ENCODE data around the gene FRMD8. TPM values are rescaled to one million over a fixed set of nuclear protein-coding genes. Genes with fewer than 3 reads are reported as not detected.
A peak's percentile ranks its signal among the peaks of the same experiment; 100 is the strongest.

The FRMD8 gene
- polyA plus RNA-seq, 3 donors, result 33.7 to 41.2 (median 35.4) TPM

GRCh38 chr11:65414776-65415498, 28.5 kb downstream of the FRMD8 start:
- Histone ChIP-seq H3K27ac (ENCODE audit: low read depth in 1 of 2, low read length in 2 of 2) (no peak overlapping the region), H4K20me1 (ENCODE audit: insufficient read depth, low read length) (peaks cover 50% of the 10 kb centered on the region), H2AFZ (ENCODE audit: insufficient read depth, low read depth, low read length, poor library complexity, severe bottlenecking) (no peak overlapping the region), H3K4me1 (ENCODE audit: control insufficient read depth in 1 of 2, insufficient read depth in 2 of 2, low read length in 2 of 2) (peaks cover 42 to 43% of the 10 kb centered on the region in 2 donors), H3K36me3 (replicated peaks in 1 of 2; ENCODE audit: control insufficient read depth in 1 of 2, insufficient read depth in 2 of 2, low read length in 2 of 2) (peaks cover 26 to 35% of the 10 kb centered on the region in 2 donors), H3K79me2 (ENCODE audit: insufficient read depth, low read length) (peaks cover 32% of the 10 kb centered on the region), H3K9ac (ENCODE audit: insufficient read depth, low read length, poor library complexity, severe bottlenecking) (no peak overlapping the region), H3K4me3 (replicated peaks in 1 of 3; ENCODE audit: low read depth in 2 of 3, low read length in 3 of 3) (no peak overlapping the region), H3K27me3 (ENCODE audit: control insufficient read depth in 2 of 2, insufficient read depth in 2 of 2, low read length in 2 of 2) (no peaks in the 10 kb centered on the region), H3K9me3 (replicated peaks in 1 of 2; ENCODE audit: control insufficient read depth in 1 of 2, insufficient read depth in 1 of 2, low read length in 2 of 2) (no peaks in the 10 kb centered on the region), H3K4me2 (replicated peaks; ENCODE audit: extremely low read depth, low read length, poor library complexity, severe bottlenecking) (no peak overlapping the region)
- peak overlapping the region in 1 of 7 donors; percentile 13 for H3K27ac Mint-ChIP-seq
- intact Hi-C loops (cut with micrococcal nuclease), result loop anchor here in 1 of 2 donors (5.0 to 10.0 kb wide), 2 partner anchors 33 to 50 kb away; partner anchors contain the start of gene SLC25A45
- DNase-seq, result no peak
- TF ChIP-seq CTCF (IDR thresholded peaks at IDR 0.05), result no peak
- H3K4me1 Mint-ChIP-seq, result peaks cover 37% of the 10 kb centered on the region
- no peak overlapping the region for H3K4me3 Mint-ChIP-seq
- H3K27me3 Mint-ChIP-seq (ENCODE audit: low read depth in 3 of 3), result peaks cover 0 to 9% (median 4%) of the 10 kb centered on the region in 3 donors
- H3K9me3 Mint-ChIP-seq, result peaks cover 0 to 2% (median 0%) of the 10 kb centered on the region in 7 donors
- 95% methylated on average over 10 of the region's 11 CpGs for WGBS (ENCODE audit: insufficient coverage)
- peaks cover 34 to 44% of the 10 kb centered on the region in 2 donors for H3K36me3 Mint-ChIP-seq

GRCh38 chr11:65415499-65416340, 29.3 kb downstream of the FRMD8 start:
- no peak for DNase-seq
- Histone ChIP-seq H4K20me1 (ENCODE audit: insufficient read depth, low read length) (peaks cover 50% of the 10 kb centered on the region), H3K4me1 (ENCODE audit: control insufficient read depth in 1 of 2, insufficient read depth in 2 of 2, low read length in 2 of 2) (peaks cover 50 to 51% of the 10 kb centered on the region in 2 donors), H3K9ac (ENCODE audit: insufficient read depth, low read length, poor library complexity, severe bottlenecking) (no peak overlapping the region), H3K4me2 (replicated peaks; ENCODE audit: extremely low read depth, low read length, poor library complexity, severe bottlenecking) (peak overlapping the region; percentile 85), H3K36me3 (replicated peaks in 1 of 2; ENCODE audit: control insufficient read depth in 1 of 2, insufficient read depth in 2 of 2, low read length in 2 of 2) (peaks cover 25 to 30% of the 10 kb centered on the region in 2 donors), H3K4me3 (replicated peaks in 1 of 3; ENCODE audit: low read depth in 2 of 3, low read length in 3 of 3) (peak overlapping the region in 2 of 3 experiments; percentile 41 to 100), H2AFZ (ENCODE audit: insufficient read depth, low read depth, low read length, poor library complexity, severe bottlenecking) (no peak overlapping the region), H3K9me3 (replicated peaks in 1 of 2; ENCODE audit: control insufficient read depth in 1 of 2, insufficient read depth in 1 of 2, low read length in 2 of 2) (no peaks in the 10 kb centered on the region), H3K79me2 (ENCODE audit: insufficient read depth, low read length) (peaks cover 39% of the 10 kb centered on the region), H3K27ac (ENCODE audit: low read depth in 1 of 2, low read length in 2 of 2) (no peak overlapping the region), H3K27me3 (ENCODE audit: control insufficient read depth in 2 of 2, insufficient read depth in 2 of 2, low read length in 2 of 2) (no peaks in the 10 kb centered on the region)
- Mint-ChIP-seq H3K27me3 (ENCODE audit: low read depth in 3 of 3) (peaks cover 0 to 9% (median 4%) of the 10 kb centered on the region in 3 donors), H3K4me1 (peaks cover 43% of the 10 kb centered on the region), H3K4me3 (peak overlapping the region; percentile 90 to 100), H3K9me3 (peaks cover 0 to 2% (median 0%) of the 10 kb centered on the region in 7 donors), H3K27ac (peak overlapping the region in 5 of 7 donors; percentile 57 to 100 (median 100)), H3K36me3 (peaks cover 29 to 37% of the 10 kb centered on the region in 2 donors)
- WGBS (ENCODE audit: insufficient coverage), result 78% methylated on average over 11 of the region's 11 CpGs
- no peak for TF ChIP-seq CTCF (IDR thresholded peaks at IDR 0.05)
- intact Hi-C loops (cut with micrococcal nuclease), result loop anchor here (2.0 to 10.0 kb wide), 4 partner anchors 15 to 95 kb away; partner anchors contain the start of gene SLC25A45 (in 1 of the 2)

Data from CD14-positive monocyte (primary cell).